Epithelial cell of proximal tubule (primary cell): ENCODE results near the gene NUDT3. TPM values are rescaled to one million over a fixed set of nuclear protein-coding genes. Genes with fewer than 3 reads are reported as not detected.
"Not testable (repeated sequence)": the region's sequence is repeated elsewhere in the genome, so short reads cannot be mapped to it uniquely, and the experiment has no call there.

ENCODE experiments used
- DNase-seq: peaks from one replicate; pipeline ENCODE4 v3.0.0-alpha.2; 2011; ENCODE audit warnings: low read depth
- H3K4me3 ChIP-seq: 2 replicates; pipeline ENCODE4 v1.5.1; 2011; ENCODE audit warnings: low read depth, mild to moderate bottlenecking, low read length
- CTCF ChIP-seq: conservative IDR thresholded peaks from 2 replicates; pipeline ENCODE4 v1.5.1; 2012; ENCODE audit warnings: low read depth, mild to moderate bottlenecking, low read length
- total RNA-seq: library from RNA; depleted of rRNA; stranded (reverse); fragments of >200 nt; gene quantifications from 2 replicates; pipeline ENCODE4 v1.2.3, GENCODE V29; 2015

The NUDT3 gene
- total RNA-seq, 1 donor from 2014 or later = 16.7 TPM

- no peak for DNase-seq
- H3K4me3 ChIP-seq = no peak overlapping the region
- no peak for TF ChIP-seq CTCF
These were observed 115.3 kb downstream of the NUDT3 start for GRCh38 chr6:34276881-34277762.

- DNase-seq = no peak
- no peak overlapping the region for H3K4me3 ChIP-seq
- TF ChIP-seq CTCF = no peak
These were observed 116.3 kb downstream of the NUDT3 start for GRCh38 chr6:34276191-34276590.

- H3K4me3 ChIP-seq = no peak overlapping the region
- no peak for TF ChIP-seq CTCF
- DNase-seq = no peak
These were observed 117.2 kb downstream of the NUDT3 start for GRCh38 chr6:34275128-34275804.

GRCh38 chr6:34274129-34274528 lies 118.3 kb downstream of the NUDT3 start:
- no peak overlapping the region for H3K4me3 ChIP-seq

DNA sequence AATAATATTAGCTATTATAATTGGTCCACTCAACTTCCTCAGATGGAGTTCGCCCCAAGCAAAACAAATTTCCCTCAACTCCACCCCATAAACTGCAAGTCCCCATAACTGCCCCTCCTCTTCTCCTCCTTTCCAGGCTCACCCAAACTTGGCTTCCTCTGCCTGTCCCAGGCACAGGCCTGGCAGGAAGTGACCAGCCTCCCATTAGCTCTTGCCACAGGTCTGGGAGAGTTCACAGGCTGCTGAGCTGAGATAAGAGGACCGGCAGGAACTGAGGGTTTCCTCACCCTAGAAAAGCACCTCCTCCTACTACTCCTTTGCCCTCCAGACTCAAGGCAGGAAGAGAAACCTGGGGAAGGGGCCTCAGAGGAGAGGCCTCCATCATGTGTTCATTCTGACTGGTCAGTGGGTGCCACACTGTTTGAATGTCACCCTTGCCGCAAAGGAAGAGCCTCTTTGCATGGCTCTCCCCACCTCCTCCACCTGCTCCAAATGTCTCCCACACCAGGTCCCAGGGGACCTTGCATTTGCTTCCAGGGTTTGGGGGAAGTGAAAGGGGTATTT lies 119.1 kb downstream of the NUDT3 start:
- no peak for TF ChIP-seq CTCF
- H3K4me3 ChIP-seq = no peak overlapping the region
- DNase-seq = no peak

More at GRCh38 chr6:34274129-34274528, 118.3 kb downstream of the NUDT3 start:
- TF ChIP-seq CTCF = no peak
- no peak for DNase-seq

GRCh38 chr6:34272013-34272926 lies 120.2 kb downstream of the NUDT3 start:
- no peak overlapping the region for H3K4me3 ChIP-seq
- peak; percentile 23 for TF ChIP-seq CTCF
- DNase-seq = no peak

DNA sequence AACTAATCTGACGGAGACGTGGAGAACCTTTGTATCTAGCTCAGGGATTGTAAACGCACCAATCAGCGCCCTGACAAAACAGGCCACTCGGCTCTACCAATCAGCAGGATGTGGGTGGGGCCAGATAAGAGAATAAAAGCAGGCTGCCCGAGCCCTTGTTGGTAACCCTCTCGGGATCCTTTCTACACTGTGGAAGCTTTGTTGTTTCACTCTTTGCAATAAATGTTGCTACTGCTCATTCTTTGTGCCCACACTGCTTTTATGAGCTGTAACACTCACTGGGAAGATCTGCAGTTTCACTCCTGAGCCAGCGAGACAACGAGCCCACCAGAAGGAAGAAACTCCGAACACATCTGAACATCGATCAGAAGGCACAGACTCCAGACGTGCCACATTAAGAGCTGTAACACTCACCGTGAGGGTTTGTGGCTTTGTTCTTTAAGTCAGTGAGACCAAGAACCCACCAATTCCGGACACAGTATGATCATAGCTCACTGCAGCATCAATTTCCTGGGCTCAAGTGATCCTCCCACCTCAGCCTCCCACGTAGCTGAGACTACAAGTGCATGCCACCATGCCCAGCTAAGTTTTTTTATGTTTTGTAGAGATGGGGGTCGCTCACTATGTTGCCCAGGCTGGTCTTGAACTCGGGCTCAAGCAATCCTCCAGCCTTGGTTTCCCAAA lies 122.7 kb downstream of the NUDT3 start:
- H3K4me3 ChIP-seq, DNase-seq: not testable (repeated sequence)

DNA sequence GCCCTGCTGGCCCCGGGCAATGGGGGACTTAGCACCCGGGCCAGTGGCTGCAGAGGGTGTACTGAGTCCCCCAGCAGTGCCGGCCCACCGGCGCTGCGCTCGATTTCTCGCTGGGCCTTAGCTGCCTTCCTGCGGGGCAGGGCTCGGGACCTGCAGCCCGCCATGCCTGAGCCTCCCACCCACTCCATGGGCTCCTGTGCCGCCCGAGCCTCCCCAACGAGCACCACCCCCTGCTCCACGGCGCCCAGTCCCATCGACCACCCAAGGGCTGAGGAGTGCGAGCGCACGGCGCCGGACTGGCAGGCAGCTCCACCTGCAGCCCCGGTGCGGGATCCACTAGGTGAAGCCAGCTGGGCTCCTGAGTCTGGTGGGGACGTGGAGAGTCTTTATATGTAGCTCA lies 123.3 kb downstream of the NUDT3 start:
- not testable (repeated sequence) for DNase-seq, H3K4me3 ChIP-seq
